Esophagus muscularis mucosa (tissue), 4 donors: ENCODE results near the gene TEX2. TPM values are rescaled to one million over a fixed set of nuclear protein-coding genes. Genes with fewer than 3 reads are reported as not detected.

Experiments used
- DNase-seq: peaks from one replicate; pipeline ENCODE4 v3.0.0-alpha.2; 2017; ENCODE audit errors: extremely low spot score
- H3K27ac ChIP-seq, 4 donors: fragments of 200-600 bp; sonication (generic); replicated peaks in 1 of 4; 1 replicate in 3 of 4; 2 replicates in 1 of 4; pipeline ENCODE4 v1.5.1; 2016 to 2019; ENCODE audit warnings: mild to moderate bottlenecking in 1 of 4
- H3K27me3 ChIP-seq, 4 donors: fragments of 200-600 bp; sonication (generic); one replicate each; pipeline versions ENCODE4 v1.5.1 to v1.6.0; 2016 to 2019
- H3K36me3 ChIP-seq, 4 donors: fragments of 200-600 bp; sonication (generic); one replicate each; pipeline ENCODE4 v1.5.1; 2016 to 2019
- H3K4me1 ChIP-seq, 4 donors: fragments of 200-600 bp; sonication (generic); one replicate each; pipeline ENCODE4 v1.5.1; 2016 to 2019
- H3K4me3 ChIP-seq, 4 donors: fragments of 200-600 bp; sonication (generic); 1 replicate in 2 of 4; 2 replicates in 2 of 4; pipeline ENCODE4 v1.5.1; 2016 to 2019; ENCODE audit warnings: mild to moderate bottlenecking in 4 of 4, moderate library complexity in 1 of 4
- H3K9me3 ChIP-seq, 4 donors: fragments of 200-600 bp; sonication (generic); 1 replicate in 3 of 4; 2 replicates in 1 of 4; pipeline ENCODE4 v1.5.1; 2016 to 2019
- CTCF ChIP-seq, 3 experiments: fragments of 200-600 bp in 2 of 3; fragments of 450-650 bp in 1 of 3; sonication (generic) in 2 of 3; IDR thresholded peaks; one replicate each; pipeline ENCODE4 v1.5.1; 2017 to 2019; ENCODE audit warnings: antibody characterized with exemption in 3 of 3, mild to moderate bottlenecking in 2 of 3, moderate library complexity in 1 of 3
- EP300 ChIP-seq: sonication (generic); formaldehyde crosslinking; IDR thresholded peaks from one replicate; pipeline ENCODE4 v1.6.1; 2017; ENCODE audit warnings: antibody characterized with exemption
- POLR2A ChIP-seq: fragments of 450-650 bp; IDR thresholded peaks from one replicate; pipeline ENCODE4 v1.6.1; 2017; ENCODE audit warnings: antibody characterized with exemption, moderate library complexity, mild to moderate bottlenecking, low read depth
- POLR2AphosphoS5 ChIP-seq, 2 donors: sonication (generic); formaldehyde crosslinking; IDR thresholded peaks; one replicate each; pipeline ENCODE4 v1.6.1; 2017; ENCODE audit warnings: antibody characterized with exemption in 2 of 2
- WGBS: methylation state at CpG from one replicate; pipeline ENCODE4 v1.1.5; 2018; 5-methylcytosine and 5-hydroxymethylcytosine counted together
- intact Hi-C: fragments of 100-400 bp; cut with DNase I; formaldehyde crosslinking; loops from one replicate; pipeline ENCODE4 v1.15.1; 2023
- total RNA-seq, 4 donors: library from RNA; depleted of rRNA; stranded (reverse); fragments of >200 nt; gene quantifications; one replicate each; pipeline versions ENCODE4 v1.1.0 to v1.2.1, GENCODE V29; 2016

Gene TEX2
- total RNA-seq, 4 donors from 2014 or later, result 32.6 to 58.7 (median 46.1) TPM

- TF ChIP-seq EP300 (no peak), CTCF (IDR thresholded peaks at IDR 0.05) (no peak), POLR2AphosphoS5 (IDR thresholded peaks at IDR 0.05) (no peak), POLR2A (no peak)
- DNase-seq, result no peak
- H3K27ac ChIP-seq, result no peak overlapping the region
- intact Hi-C loops, result no loop called here
- no peak overlapping the region for H3K4me3 ChIP-seq
- 92% methylated on average over 3 of the region's 3 CpGs for WGBS
- peaks cover 0 to 46% (median 23%) of the 10 kb centered on the region in 4 donors for H3K36me3 ChIP-seq
- H3K9me3 ChIP-seq, result no peaks in the 10 kb centered on the region
- H3K27me3 ChIP-seq, result no peaks in the 10 kb centered on the region
- peaks cover 24 to 65% (median 35%) of the 10 kb centered on the region in 4 donors for H3K4me1 ChIP-seq
Measured at GRCh38 chr17:64153565-64154312, 109.3 kb downstream of the TEX2 start.

GRCh38 chr17:64152428-64153125, 110.5 kb downstream of the TEX2 start:
- Histone ChIP-seq H3K36me3 (peaks cover 0 to 44% (median 23%) of the 10 kb centered on the region in 4 donors), H3K4me1 (peaks cover 33 to 61% (median 42%) of the 10 kb centered on the region in 4 donors), H3K4me3 (no peak overlapping the region), H3K27me3 (no peaks in the 10 kb centered on the region), H3K9me3 (no peaks in the 10 kb centered on the region), H3K27ac (no peak overlapping the region)
- intact Hi-C loops, result no loop called here
- TF ChIP-seq CTCF (IDR thresholded peaks at IDR 0.05) (no peak), POLR2AphosphoS5 (IDR thresholded peaks at IDR 0.05) (no peak), POLR2A (no peak), EP300 (no peak)
- DNase-seq, result no peak
- WGBS, result 93% methylated on average over 7 of the region's 7 CpGs

GRCh38 chr17:64151016-64151368, 112.1 kb downstream of the TEX2 start:
- intact Hi-C loops, result no loop called here
- peaks cover 30 to 55% (median 40%) of the 10 kb centered on the region in 4 donors for H3K4me1 ChIP-seq
- no peak overlapping the region for H3K4me3 ChIP-seq
- TF ChIP-seq EP300 (no peak), POLR2AphosphoS5 (IDR thresholded peaks at IDR 0.05) (no peak), CTCF (IDR thresholded peaks at IDR 0.05) (no peak), POLR2A (no peak)
- 100% methylated on average over 1 of the region's 1 CpG for WGBS
- peak overlapping the region in 1 of 4 donors; percentile 53 for H3K27ac ChIP-seq
- peaks cover 0 to 44% (median 23%) of the 10 kb centered on the region in 4 donors for H3K36me3 ChIP-seq
- no peaks in the 10 kb centered on the region for H3K9me3 ChIP-seq
- no peak for DNase-seq
- H3K27me3 ChIP-seq, result no peaks in the 10 kb centered on the region

GRCh38 chr17:64150237-64151015, 112.6 kb downstream of the TEX2 start:
- Histone ChIP-seq H3K4me1 (peaks cover 24 to 50% (median 34%) of the 10 kb centered on the region in 4 donors), H3K27me3 (no peaks in the 10 kb centered on the region), H3K9me3 (no peaks in the 10 kb centered on the region), H3K4me3 (no peak overlapping the region), H3K36me3 (peaks cover 0 to 44% (median 23%) of the 10 kb centered on the region in 4 donors), H3K27ac (peak overlapping the region; percentile 27 to 53 (median 36))
- no peak for DNase-seq
- 83% methylated on average over 5 of the region's 5 CpGs for WGBS
- intact Hi-C loops, result no loop called here
- TF ChIP-seq CTCF (IDR thresholded peaks at IDR 0.05) (no peak), EP300 (no peak), POLR2A (no peak), POLR2AphosphoS5 (IDR thresholded peaks at IDR 0.05) (no peak)
